Neural progenitor cell (in vitro differentiated cells): ENCODE data around the gene CIB4. TPM values are rescaled to one million over a fixed set of nuclear protein-coding genes. Genes with fewer than 3 reads are reported as not detected.

Experiments
- DNase-seq: peaks from one replicate; pipeline ENCODE4 v3.0.0-alpha.2; 2016; ENCODE audit warnings: low spot score
- H2AFZ ChIP-seq: fragments of 200-600 bp; sonication (generic); replicated peaks from 2 replicates; pipeline ENCODE4 v1.6.1; 2016; ENCODE audit warnings: antibody characterized with exemption
- H3F3A ChIP-seq: fragments of 200-600 bp; sonication (generic); 2 replicates; pipeline ENCODE4 v1.6.1; 2016; ENCODE audit warnings: antibody characterized with exemption, low read depth
- H3K27ac ChIP-seq: fragments of 200-600 bp; sonication (generic); 2 replicates; pipeline ENCODE4 v1.5.1; 2016; ENCODE audit warnings: mild to moderate bottlenecking
- H3K27me3 ChIP-seq: fragments of 200-600 bp; sonication (generic); 2 replicates; pipeline ENCODE4 v1.6.1; 2016; ENCODE audit warnings: mild to moderate bottlenecking, moderate library complexity
- H3K36me3 ChIP-seq: fragments of 200-600 bp; sonication (generic); 2 replicates; pipeline ENCODE4 v1.5.1; 2016
- H3K4me1 ChIP-seq: fragments of 200-600 bp; sonication (generic); 2 replicates; pipeline ENCODE4 v1.6.1; 2016; ENCODE audit warnings: mixed run types
- H3K4me2 ChIP-seq: fragments of 200-600 bp; sonication (generic); 2 replicates; pipeline ENCODE4 v1.6.1; 2016
- H3K4me3 ChIP-seq: fragments of 200-600 bp; sonication (generic); 2 replicates; pipeline ENCODE4 v1.5.1; 2016
- H3K79me2 ChIP-seq: fragments of 200-600 bp; sonication (generic); 2 replicates; pipeline ENCODE4 v1.6.1; 2016; ENCODE audit warnings: low read depth
- H3K9ac ChIP-seq: fragments of 200-600 bp; sonication (generic); 2 replicates; pipeline ENCODE4 v1.6.1; 2016
- H3K9me3 ChIP-seq: fragments of 200-600 bp; sonication (generic); 2 replicates; pipeline ENCODE4 v1.5.1; 2016; ENCODE audit warnings: low read depth
- H4K20me1 ChIP-seq: fragments of 200-600 bp; sonication (generic); 2 replicates; pipeline ENCODE4 v1.6.1; 2016; ENCODE audit warnings: low read depth
- H3K27ac Mint-ChIP-seq: 3 replicates; pipeline ENCODE4 v1.8.0; 2021; ENCODE audit warnings: mixed read lengths
- H3K27me3 Mint-ChIP-seq: 2 replicates; pipeline ENCODE4 v1.8.0; 2022; ENCODE audit warnings: low read depth, mild to moderate bottlenecking, inconsistent platforms, moderate library complexity, mixed read lengths; ENCODE audit not compliant: insufficient read depth
- H3K36me3 Mint-ChIP-seq: 3 replicates; pipeline ENCODE4 v1.8.0; 2021; ENCODE audit warnings: mixed read lengths
- H3K4me1 Mint-ChIP-seq: 3 replicates; pipeline ENCODE4 v1.8.0; 2021; ENCODE audit warnings: mixed read lengths
- H3K4me3 Mint-ChIP-seq: 3 replicates; pipeline ENCODE4 v1.8.0; 2021; ENCODE audit warnings: mild to moderate bottlenecking, moderate library complexity, mixed read lengths
- H3K9me3 Mint-ChIP-seq: 3 replicates; pipeline ENCODE4 v1.8.0; 2020; ENCODE audit warnings: mixed read lengths
- EZH2 ChIP-seq: fragments of 200-600 bp; sonication (generic); IDR thresholded peaks from 2 replicates; pipeline ENCODE4 v1.6.1; 2017; ENCODE audit warnings: antibody characterized with exemption, mild to moderate bottlenecking, moderate library complexity
- EZH2phosphoT487 ChIP-seq: fragments of 200-600 bp; sonication (generic); IDR thresholded peaks from 2 replicates; pipeline ENCODE4 v1.6.1; 2017; ENCODE audit warnings: antibody characterized with exemption
- total RNA-seq: library from RNA; depleted of rRNA; stranded (reverse); fragments of >200 nt; gene quantifications from 2 replicates; pipeline ENCODE4 v1.2.3, GENCODE V29; 2015; ENCODE audit warnings: low replicate concordance
- TF ChIP-seq, protein P1 (sequence below): fragments of 200-600 bp; sonication (generic); IDR thresholded peaks from 2 replicates; pipeline ENCODE4 v1.5.1; 2017; ENCODE audit warnings: antibody characterized with exemption, mild to moderate bottlenecking

CIB4 gene
- total RNA-seq, 1 donor from 2014 or later: not detected

GRCh38 chr2:26573241-26573925 lies 67.8 kb downstream of the CIB4 start:
- H3K4me1 Mint-ChIP-seq: peaks cover 20% of the 10 kb centered on the region
- no peak overlapping the region for H2AFZ ChIP-seq
- peaks cover 24% of the 10 kb centered on the region for H3K27me3 Mint-ChIP-seq

DNA sequence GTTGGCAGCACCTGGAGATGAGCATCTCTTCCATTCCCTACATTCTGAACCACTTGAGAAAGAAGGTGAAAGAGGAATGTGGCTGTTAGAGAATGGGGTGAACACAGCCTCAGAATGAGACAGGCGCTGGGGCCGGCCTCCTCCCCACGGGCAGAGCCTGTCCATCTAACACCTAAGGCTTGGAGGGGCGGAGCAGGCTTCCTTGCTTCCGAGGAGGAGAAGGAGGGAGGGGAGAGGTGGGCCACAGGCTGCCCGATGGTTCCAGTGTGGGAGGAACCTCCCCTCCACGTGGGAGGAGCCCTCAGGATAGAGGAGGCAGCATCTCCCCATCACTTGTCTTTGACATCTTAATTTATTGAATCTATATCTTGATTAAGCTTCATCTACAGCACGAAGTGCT lies 68.6 kb downstream of the CIB4 start:
- H3K27ac ChIP-seq: no peak overlapping the region
- H4K20me1 ChIP-seq: no peaks in the 10 kb centered on the region
- no peak overlapping the region for H3K9ac ChIP-seq
- Mint-ChIP-seq H3K27ac (no peak overlapping the region), H3K4me3 (peak overlapping the region; percentile 54), H3K4me1 (peaks cover 25% of the 10 kb centered on the region), H3K36me3 (no peaks in the 10 kb centered on the region), H3K27me3 (peaks cover 24% of the 10 kb centered on the region), H3K9me3 (no peaks in the 10 kb centered on the region)
- TF ChIP-seq EZH2 (no peak), EZH2phosphoT487 (no peak)
- TF ChIP-seq, protein P1, sequence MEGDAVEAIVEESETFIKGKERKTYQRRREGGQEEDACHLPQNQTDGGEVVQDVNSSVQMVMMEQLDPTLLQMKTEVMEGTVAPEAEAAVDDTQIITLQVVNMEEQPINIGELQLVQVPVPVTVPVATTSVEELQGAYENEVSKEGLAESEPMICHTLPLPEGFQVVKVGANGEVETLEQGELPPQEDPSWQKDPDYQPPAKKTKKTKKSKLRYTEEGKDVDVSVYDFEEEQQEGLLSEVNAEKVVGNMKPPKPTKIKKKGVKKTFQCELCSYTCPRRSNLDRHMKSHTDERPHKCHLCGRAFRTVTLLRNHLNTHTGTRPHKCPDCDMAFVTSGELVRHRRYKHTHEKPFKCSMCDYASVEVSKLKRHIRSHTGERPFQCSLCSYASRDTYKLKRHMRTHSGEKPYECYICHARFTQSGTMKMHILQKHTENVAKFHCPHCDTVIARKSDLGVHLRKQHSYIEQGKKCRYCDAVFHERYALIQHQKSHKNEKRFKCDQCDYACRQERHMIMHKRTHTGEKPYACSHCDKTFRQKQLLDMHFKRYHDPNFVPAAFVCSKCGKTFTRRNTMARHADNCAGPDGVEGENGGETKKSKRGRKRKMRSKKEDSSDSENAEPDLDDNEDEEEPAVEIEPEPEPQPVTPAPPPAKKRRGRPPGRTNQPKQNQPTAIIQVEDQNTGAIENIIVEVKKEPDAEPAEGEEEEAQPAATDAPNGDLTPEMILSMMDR: no peak
- peaks cover 5% of the 10 kb centered on the region for H3K27me3 ChIP-seq
- peak; percentile 53 for DNase-seq
- H3K9me3 ChIP-seq: no peaks in the 10 kb centered on the region
- no peak overlapping the region for H3K4me3 ChIP-seq
- peaks cover 10% of the 10 kb centered on the region for H3K4me1 ChIP-seq
- H3K79me2 ChIP-seq: no peaks in the 10 kb centered on the region
- no peak overlapping the region for H2AFZ ChIP-seq
- H3K36me3 ChIP-seq: no peaks in the 10 kb centered on the region
- H3F3A ChIP-seq: peaks cover 7% of the 10 kb centered on the region
- H3K4me2 ChIP-seq: no peak overlapping the region

More at GRCh38 chr2:26573241-26573925, 67.8 kb downstream of the CIB4 start:
- H3F3A ChIP-seq: peaks cover under 1% of the 10 kb centered on the region
- peaks cover 10% of the 10 kb centered on the region for H3K27me3 ChIP-seq
- no peak overlapping the region for H3K27ac ChIP-seq
- no peaks in the 10 kb centered on the region for H3K36me3 ChIP-seq
- TF ChIP-seq EZH2phosphoT487 (no peak), EZH2 (no peak)
- TF ChIP-seq, protein P1: no peak
- H3K4me3 ChIP-seq: no peak overlapping the region
- no peak for DNase-seq
- H4K20me1 ChIP-seq: no peaks in the 10 kb centered on the region
- H3K79me2 ChIP-seq: no peaks in the 10 kb centered on the region
- Mint-ChIP-seq H3K4me3 (no peak overlapping the region), H3K36me3 (no peaks in the 10 kb centered on the region), H3K9me3 (no peaks in the 10 kb centered on the region), H3K27ac (no peak overlapping the region)
- no peak overlapping the region for H3K9ac ChIP-seq
- peaks cover 3% of the 10 kb centered on the region for H3K4me1 ChIP-seq
- H3K9me3 ChIP-seq: no peaks in the 10 kb centered on the region
- no peak overlapping the region for H3K4me2 ChIP-seq

DNA sequence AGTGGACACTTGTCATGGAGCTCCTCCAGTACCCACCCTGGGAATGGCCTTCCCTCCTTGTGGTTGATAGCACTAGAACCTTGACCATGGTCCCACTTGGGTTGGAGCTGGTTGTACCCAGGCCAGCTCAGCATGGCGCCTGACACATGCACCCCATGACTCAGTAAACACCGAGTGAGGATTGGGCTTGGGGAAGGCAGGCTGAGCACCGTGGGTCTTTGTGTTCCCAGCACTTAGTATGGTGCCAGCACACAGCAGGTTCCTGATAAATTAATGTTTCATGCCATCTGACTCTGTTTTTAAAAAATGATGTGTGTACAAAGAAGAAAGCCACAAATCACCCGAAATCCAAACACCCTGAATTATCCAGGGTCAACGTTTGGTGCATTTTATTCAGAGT lies 69.8 kb downstream of the CIB4 start:
- no peaks in the 10 kb centered on the region for H3K9me3 ChIP-seq
- Mint-ChIP-seq H3K36me3 (no peaks in the 10 kb centered on the region), H3K4me3 (no peak overlapping the region), H3K4me1 (peaks cover 20% of the 10 kb centered on the region), H3K27ac (no peak overlapping the region), H3K27me3 (peaks cover 17% of the 10 kb centered on the region), H3K9me3 (no peaks in the 10 kb centered on the region)
- no peaks in the 10 kb centered on the region for H4K20me1 ChIP-seq
- no peak overlapping the region for H3K4me2 ChIP-seq
- no peak for DNase-seq
- no peaks in the 10 kb centered on the region for H3K36me3 ChIP-seq
- H3K27ac ChIP-seq: no peak overlapping the region
- no peak overlapping the region for H3K4me3 ChIP-seq
- H2AFZ ChIP-seq: no peak overlapping the region
- no peaks in the 10 kb centered on the region for H3K79me2 ChIP-seq
- TF ChIP-seq EZH2 (no peak), EZH2phosphoT487 (no peak)
- TF ChIP-seq, protein P1: no peak
- peaks cover 14% of the 10 kb centered on the region for H3F3A ChIP-seq
- peaks cover 17% of the 10 kb centered on the region for H3K4me1 ChIP-seq
- H3K9ac ChIP-seq: no peak overlapping the region
- peaks cover 5% of the 10 kb centered on the region for H3K27me3 ChIP-seq
